ENCODE data around the gene RIMBP2. TPM values are rescaled to one million over a fixed set of nuclear protein-coding genes. Genes with fewer than 3 reads are reported as not detected.

RIMBP2 gene
- polyA plus RNA-seq, 1 of the 3 experiments (the other 2 are of a cell fraction) = 0.90 TPM

GRCh38 chr12:130391186-130391585, 324.9 kb downstream of the RIMBP2 start:
- TF ChIP-seq SMC3 (IDR thresholded peaks at IDR 0.05; ENCODE audit: low read depth, low read length) = no peak
- peak; percentile 59; the same call in 1 of the 2 replicates for TF ChIP-seq MXI1 (IDR thresholded peaks at IDR 0.05; ENCODE audit: low read depth, low read length)
- TF ChIP-seq RCOR1 (IDR thresholded peaks at IDR 0.05; ENCODE audit: low read length) = peak; percentile 81; the same call in 1 of the 2 replicates
- no peak for TF ChIP-seq MAX (IDR thresholded peaks at IDR 0.05; ENCODE audit: low read depth)
- peak; percentile 78 for TF ChIP-seq CHD2 (IDR thresholded peaks at IDR 0.05; ENCODE audit: low read length, partially characterized antibody)
- TF ChIP-seq GATA2 (CRISPR knock-in tag; IDR thresholded peaks at IDR 0.05) = 0 out of 2 replicates have a peak, but pooled peaks have one; percentile 3
- no peak for TF ChIP-seq IRF3 (IDR thresholded peaks at IDR 0.05; ENCODE audit: low read depth, low read length)
- peak in 1 of 2 experiments; percentile 66; a peak in 1 of 4 replicates for TF ChIP-seq EP300 (IDR thresholded peaks at IDR 0.05; ENCODE audit: borderline replicate concordance in 1 of 2, low read depth in 1 of 2, low read length in 1 of 2)
- 0 out of 2 replicates have a peak, but pooled peaks have one; percentile 9 for TF ChIP-seq RAD21 (IDR thresholded peaks at IDR 0.05; ENCODE audit: low read length)
- no peaks in the 10 kb centered on the region for H3K79me2 ChIP-seq (ENCODE audit: insufficient read depth)
- no peaks in the 10 kb centered on the region for H4K20me1 ChIP-seq (ENCODE audit: insufficient read depth)
- 8% methylated on average over 8 of the region's 14 CpGs for WGBS (ENCODE audit: low lambda C conversion rate)
- no peaks in the 10 kb centered on the region for H3F3A ChIP-seq (replicated peaks; ENCODE audit: insufficient read depth)
- no peak overlapping the region; a peak in 1 of 4 replicates for H3K4me3 ChIP-seq (ENCODE audit: low read depth in 2 of 2, low read length in 1 of 2)
- peak overlapping the region in 1 of 2 experiments; percentile 91; a peak in 2 of 4 replicates for H3K27ac ChIP-seq (ENCODE audit: low read depth in 2 of 2, low read length in 1 of 2)
- H3K36me3 ChIP-seq (replicated peaks in 1 of 2; ENCODE audit: control insufficient read depth in 1 of 2, insufficient read depth in 2 of 2, low read length in 1 of 2) = no peaks in the 10 kb centered on the region
- peaks cover 0 to 20% of the 10 kb centered on the region in 2 experiments; a peak in 2 of 4 replicates for H3K4me1 ChIP-seq (ENCODE audit: control insufficient read depth in 1 of 2, insufficient read depth in 2 of 2, low read depth in 1 of 2, low read length in 1 of 2)
- CTCF ChIA-PET = interaction anchor here (1.2 kb wide), 1 partner anchor 56 kb away, joined by 3 read pairs; no protein-coding TSS in a partner anchor
- no peaks in the 10 kb centered on the region for H3K9me2 ChIP-seq
- POLR2A ChIA-PET = no interaction called here
- no peaks in the 10 kb centered on the region; the same call in 1 of the 2 replicates for H3K9me3 ChIP-seq
- H3K27me3 ChIP-seq (ENCODE audit: insufficient read depth) = no peaks in the 10 kb centered on the region
- peak; percentile 73 for DNase-seq
- no peak overlapping the region for H2AFZ ChIP-seq (ENCODE audit: low read depth)
- no peak overlapping the region for H3K4me2 ChIP-seq
- no peak overlapping the region for H3K9ac ChIP-seq

- Histone ChIP-seq H3K27ac (ENCODE audit: low read depth in 2 of 2, low read length in 1 of 2) (no peak overlapping the region), H2AFZ (ENCODE audit: low read depth) (no peak overlapping the region), H3K9ac (no peak overlapping the region), H3K9me3 (no peaks in the 10 kb centered on the region), H3K4me1 (ENCODE audit: control insufficient read depth in 1 of 2, insufficient read depth in 2 of 2, low read depth in 1 of 2, low read length in 1 of 2) (peaks cover 0 to 4% of the 10 kb centered on the region in 2 experiments; a peak in 2 of 4 replicates), H3K36me3 (replicated peaks in 1 of 2; ENCODE audit: control insufficient read depth in 1 of 2, insufficient read depth in 2 of 2, low read length in 1 of 2) (no peaks in the 10 kb centered on the region), H3K79me2 (ENCODE audit: insufficient read depth) (no peaks in the 10 kb centered on the region), H3K9me2 (no peaks in the 10 kb centered on the region), H3K4me3 (ENCODE audit: low read depth in 2 of 2, low read length in 1 of 2) (no peak overlapping the region), H3F3A (replicated peaks; ENCODE audit: insufficient read depth) (no peaks in the 10 kb centered on the region), H4K20me1 (ENCODE audit: insufficient read depth) (no peaks in the 10 kb centered on the region), H3K27me3 (ENCODE audit: insufficient read depth) (no peaks in the 10 kb centered on the region), H3K4me2 (no peak overlapping the region)
- CTCF ChIA-PET = interaction anchor here (1.6 kb wide), 1 partner anchor 29 kb away, joined by 3 read pairs; no protein-coding TSS in a partner anchor
- POLR2A ChIA-PET = no interaction called here
- DNase-seq = no peak
- 70% methylated on average over 4 of the region's 4 CpGs for WGBS (ENCODE audit: low lambda C conversion rate)
- TF ChIP-seq NFIC (IDR thresholded peaks at IDR 0.05; ENCODE audit: borderline replicate concordance) (no peak), JUND (IDR thresholded peaks at IDR 0.05) (no peak), TAF1 (IDR thresholded peaks at IDR 0.05; ENCODE audit: borderline replicate concordance, low read depth, low read length) (no peak), EZH2phosphoT487 (IDR thresholded peaks at IDR 0.05; ENCODE audit: borderline replicate concordance, low read depth) (no peak), ELF1 (IDR thresholded peaks at IDR 0.05) (no peak), USF1 (IDR thresholded peaks at IDR 0.05; ENCODE audit: borderline replicate concordance, low read depth) (no peak), CTCF (IDR thresholded peaks at IDR 0.05) (no peak), FOXJ3 (CRISPR knock-in tag; IDR thresholded peaks at IDR 0.05) (no peak), REST (IDR thresholded peaks at IDR 0.05; ENCODE audit: low read depth, low read length) (no peak), YY1 (IDR thresholded peaks at IDR 0.05; ENCODE audit: low read depth) (no peak), MXI1 (IDR thresholded peaks at IDR 0.05; ENCODE audit: low read depth, low read length) (no peak), TEAD4 (IDR thresholded peaks at IDR 0.05; ENCODE audit: borderline replicate concordance, insufficient read depth) (no peak), GATA2 (CRISPR knock-in tag; IDR thresholded peaks at IDR 0.05) (no peak)
Measured at GRCh38 chr12:130385193-130385592, 330.9 kb downstream of the RIMBP2 start.

Data from SK-N-SH (cell line).